ENCODE data around the gene DRD1.

- no peak for TF ChIP-seq POLR2AphosphoS5 (IDR thresholded peaks at IDR 0.05)
- TF ChIP-seq, protein P1, sequence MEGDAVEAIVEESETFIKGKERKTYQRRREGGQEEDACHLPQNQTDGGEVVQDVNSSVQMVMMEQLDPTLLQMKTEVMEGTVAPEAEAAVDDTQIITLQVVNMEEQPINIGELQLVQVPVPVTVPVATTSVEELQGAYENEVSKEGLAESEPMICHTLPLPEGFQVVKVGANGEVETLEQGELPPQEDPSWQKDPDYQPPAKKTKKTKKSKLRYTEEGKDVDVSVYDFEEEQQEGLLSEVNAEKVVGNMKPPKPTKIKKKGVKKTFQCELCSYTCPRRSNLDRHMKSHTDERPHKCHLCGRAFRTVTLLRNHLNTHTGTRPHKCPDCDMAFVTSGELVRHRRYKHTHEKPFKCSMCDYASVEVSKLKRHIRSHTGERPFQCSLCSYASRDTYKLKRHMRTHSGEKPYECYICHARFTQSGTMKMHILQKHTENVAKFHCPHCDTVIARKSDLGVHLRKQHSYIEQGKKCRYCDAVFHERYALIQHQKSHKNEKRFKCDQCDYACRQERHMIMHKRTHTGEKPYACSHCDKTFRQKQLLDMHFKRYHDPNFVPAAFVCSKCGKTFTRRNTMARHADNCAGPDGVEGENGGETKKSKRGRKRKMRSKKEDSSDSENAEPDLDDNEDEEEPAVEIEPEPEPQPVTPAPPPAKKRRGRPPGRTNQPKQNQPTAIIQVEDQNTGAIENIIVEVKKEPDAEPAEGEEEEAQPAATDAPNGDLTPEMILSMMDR (IDR thresholded peaks at IDR 0.05): no peak
Observed at GRCh38 chr5:175444905-175445456, 999 bp upstream of the DRD1 start.
